Measurements from ENCODE around the gene SNTG2.

DNA sequence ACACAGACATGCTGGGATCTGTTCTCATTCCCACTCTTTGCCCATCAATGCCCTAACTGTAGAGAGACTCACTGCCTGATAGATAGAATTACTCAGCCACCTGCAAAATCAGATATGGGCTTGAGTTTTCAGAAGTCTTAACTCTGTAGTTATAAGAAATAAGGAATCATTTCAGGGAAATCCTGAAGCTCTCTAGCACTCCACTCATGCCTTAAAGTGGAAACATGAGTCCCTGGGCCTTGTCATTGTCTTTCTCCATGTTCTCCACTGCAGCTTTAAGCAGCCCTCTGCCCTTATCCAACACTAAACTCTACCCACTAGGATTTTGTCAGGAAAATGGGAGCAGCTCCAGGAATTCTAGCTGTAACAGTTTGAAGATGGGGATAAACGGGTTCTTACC is 192.5 kb downstream of the SNTG2 start:
- TF ChIP-seq, protein P1, sequence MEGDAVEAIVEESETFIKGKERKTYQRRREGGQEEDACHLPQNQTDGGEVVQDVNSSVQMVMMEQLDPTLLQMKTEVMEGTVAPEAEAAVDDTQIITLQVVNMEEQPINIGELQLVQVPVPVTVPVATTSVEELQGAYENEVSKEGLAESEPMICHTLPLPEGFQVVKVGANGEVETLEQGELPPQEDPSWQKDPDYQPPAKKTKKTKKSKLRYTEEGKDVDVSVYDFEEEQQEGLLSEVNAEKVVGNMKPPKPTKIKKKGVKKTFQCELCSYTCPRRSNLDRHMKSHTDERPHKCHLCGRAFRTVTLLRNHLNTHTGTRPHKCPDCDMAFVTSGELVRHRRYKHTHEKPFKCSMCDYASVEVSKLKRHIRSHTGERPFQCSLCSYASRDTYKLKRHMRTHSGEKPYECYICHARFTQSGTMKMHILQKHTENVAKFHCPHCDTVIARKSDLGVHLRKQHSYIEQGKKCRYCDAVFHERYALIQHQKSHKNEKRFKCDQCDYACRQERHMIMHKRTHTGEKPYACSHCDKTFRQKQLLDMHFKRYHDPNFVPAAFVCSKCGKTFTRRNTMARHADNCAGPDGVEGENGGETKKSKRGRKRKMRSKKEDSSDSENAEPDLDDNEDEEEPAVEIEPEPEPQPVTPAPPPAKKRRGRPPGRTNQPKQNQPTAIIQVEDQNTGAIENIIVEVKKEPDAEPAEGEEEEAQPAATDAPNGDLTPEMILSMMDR (IDR thresholded peaks at IDR 0.05) = no peak
- TF ChIP-seq POLR2A (IDR thresholded peaks at IDR 0.05) = no peak
